WTC11 (cell line): ENCODE measurements around the gene OLFML3.

Source experiments
- ATF3 ChIP-seq: sonication (generic); formaldehyde crosslinking; conservative IDR thresholded peaks from 2 replicates; pipeline ENCODE4 v1.8.1; 2022; ENCODE audit warnings: mild to moderate bottlenecking, missing genetic modification reagents
- CREM ChIP-seq: sonication (generic); formaldehyde crosslinking; IDR thresholded peaks from 2 replicates; pipeline ENCODE4 v1.8.1; 2022; ENCODE audit warnings: mild to moderate bottlenecking, missing genetic modification reagents, moderate library complexity
- CTCF ChIP-seq: fragments of 200-600 bp; IDR thresholded peaks from 2 replicates; pipeline ENCODE4 v1.8.0; 2022; ENCODE audit warnings: antibody characterized with exemption
- ESRRA ChIP-seq: sonication (generic); formaldehyde crosslinking; IDR thresholded peaks from 2 replicates; pipeline ENCODE4 v1.8.1; 2022; ENCODE audit warnings: mild to moderate bottlenecking, missing genetic modification reagents, borderline replicate concordance
- JAZF1 ChIP-seq: fragments of 250-450 bp; sonication (Bioruptor Pico); IDR thresholded peaks from 2 replicates; pipeline ENCODE4 v1.9.0; 2021; ENCODE audit warnings: moderate library complexity, mild to moderate bottlenecking, inconsistent platforms
- NFATC4 ChIP-seq: fragments of 250-450 bp; sonication (Bioruptor Pico); IDR thresholded peaks from 2 replicates; pipeline ENCODE4 v1.9.0; 2021; ENCODE audit warnings: mild to moderate bottlenecking
- USF2 ChIP-seq: sonication (generic); formaldehyde crosslinking; IDR thresholded peaks from 2 replicates; pipeline ENCODE4 v1.8.1; 2023; ENCODE audit warnings: mild to moderate bottlenecking, missing genetic modification reagents, moderate library complexity

GRCh38 chr1:113983826-113984225, 4.6 kb downstream of the OLFML3 start:
- TF ChIP-seq ATF3 (CRISPR knock-in tag) = no peak
- TF ChIP-seq USF2 (CRISPR knock-in tag) = no peak
- no peak for TF ChIP-seq ESRRA
- no peak for TF ChIP-seq CREM (CRISPR knock-in tag)
- no peak for TF ChIP-seq CTCF
- TF ChIP-seq JAZF1 (CRISPR knock-in tag) = no peak
- no peak for TF ChIP-seq NFATC4
